ENCODE results near the gene RSL24D1. TPM values are rescaled to one million over a fixed set of nuclear protein-coding genes. Genes with fewer than 3 reads are reported as not detected.

Gene RSL24D1
- polyA plus RNA-seq, 1 experiment, result 119 TPM

GRCh38 chr15:55221090-55222011 is 24.6 kb upstream of the RSL24D1 start:
- peak overlapping the region; percentile 87 for H3K27ac ChIP-seq (ENCODE audit: low read depth, low read length)
- POLR2A ChIA-PET, result interaction anchor here (0.6 to 1.2 kb wide), 5 partner anchors 15 to 98 kb away, joined by 3 to 5 read pairs (median 3); partner anchors contain the start of genes PIGB and PIGBOS1
- H3K27me3 ChIP-seq (ENCODE audit: control insufficient read depth, insufficient read depth, low read length), result no peaks in the 10 kb centered on the region
- no peaks in the 10 kb centered on the region for H3K9me3 ChIP-seq (ENCODE audit: control insufficient read depth, insufficient read depth, low read length)
- DNase-seq (ENCODE audit: low read depth, low spot score), result peak; percentile 89
- TF ChIP-seq CTCF (IDR thresholded peaks at IDR 0.05; ENCODE audit: low read depth, low read length), result no peak
- CTCF ChIA-PET, result interaction anchor here (0.6 to 2.5 kb wide), 6 partner anchors 8 to 218 kb away, joined by 3 to 15 read pairs (median 6); no protein-coding TSS in a partner anchor
- peak overlapping the region; percentile 17; the same call in 1 of the 2 replicates for H3K4me3 ChIP-seq (ENCODE audit: low read depth, low read length)

- no peak for TF ChIP-seq CTCF (IDR thresholded peaks at IDR 0.05; ENCODE audit: low read depth, low read length)
- no peaks in the 10 kb centered on the region for H3K27me3 ChIP-seq (ENCODE audit: control insufficient read depth, insufficient read depth, low read length)
- DNase-seq (ENCODE audit: low read depth, low spot score), result no peak
- no peak overlapping the region for H3K4me3 ChIP-seq (ENCODE audit: low read depth, low read length)
- CTCF ChIA-PET, result interaction anchor here (0.6 to 2.5 kb wide), 6 partner anchors 9 to 219 kb away, joined by 3 to 15 read pairs (median 6); no protein-coding TSS in a partner anchor
- POLR2A ChIA-PET, result interaction anchor here (0.6 to 1.2 kb wide), 5 partner anchors 16 to 98 kb away, joined by 3 to 5 read pairs (median 3); partner anchors contain the start of genes PIGB and PIGBOS1
- H3K9me3 ChIP-seq (ENCODE audit: control insufficient read depth, insufficient read depth, low read length), result no peaks in the 10 kb centered on the region
- H3K27ac ChIP-seq (ENCODE audit: low read depth, low read length), result peak overlapping the region; percentile 87
These were observed 23.9 kb upstream of the RSL24D1 start for GRCh38 chr15:55220606-55221005.

GRCh38 chr15:55218056-55218455 is 21.3 kb upstream of the RSL24D1 start:
- DNase-seq (ENCODE audit: low read depth, low spot score), result no peak
- Histone ChIP-seq H3K4me3 (ENCODE audit: low read depth, low read length) (no peak overlapping the region), H3K27me3 (ENCODE audit: control insufficient read depth, insufficient read depth, low read length) (no peaks in the 10 kb centered on the region), H3K9me3 (ENCODE audit: control insufficient read depth, insufficient read depth, low read length) (no peaks in the 10 kb centered on the region), H3K27ac (ENCODE audit: low read depth, low read length) (no peak overlapping the region)
- ChIA-PET POLR2A (interaction anchor here (0.7 kb wide), 1 partner anchor 32 kb away, joined by 9 read pairs; no protein-coding TSS in a partner anchor), CTCF (interaction anchor here (0.7 to 5.6 kb wide), 10 partner anchors 20 to 222 kb away, joined by 3 to 138 read pairs (median 8); partner anchors contain the start of genes CCPG1, PIERCE2, PIGB and PIGBOS1)
- no peak for TF ChIP-seq CTCF (IDR thresholded peaks at IDR 0.05; ENCODE audit: low read depth, low read length)

GRCh38 chr15:55204464-55204863 is 7.7 kb upstream of the RSL24D1 start:
- Histone ChIP-seq H3K4me3 (ENCODE audit: low read depth, low read length) (no peak overlapping the region), H3K27ac (ENCODE audit: low read depth, low read length) (no peak overlapping the region), H3K9me3 (ENCODE audit: control insufficient read depth, insufficient read depth, low read length) (no peaks in the 10 kb centered on the region), H3K27me3 (ENCODE audit: control insufficient read depth, insufficient read depth, low read length) (no peaks in the 10 kb centered on the region)
- no peak for TF ChIP-seq CTCF (IDR thresholded peaks at IDR 0.05; ENCODE audit: low read depth, low read length)
- ChIA-PET CTCF (interaction anchor here (0.7 kb wide), 1 partner anchor 235 kb away, joined by 3 read pairs; no protein-coding TSS in a partner anchor), POLR2A (no interaction called here)
- DNase-seq (ENCODE audit: low read depth, low spot score), result no peak

Measured in AG04450 (cell line).